ENCODE measurements around the gene AMD1. TPM values are rescaled to one million over a fixed set of nuclear protein-coding genes. Genes with fewer than 3 reads are reported as not detected.

Gene AMD1
- total and polyA plus RNA-seq, 10 of the 15 experiments (the other 5 are each of a cell fraction or from before 2014, with no cell fraction given) = 58.2 to 116 (median 79.3) TPM

GRCh38 chr6:110856296-110856695 is 18.3 kb upstream of the AMD1 start (continued):
- TF ChIP-seq ZBTB4 (CRISPR knock-in tag; IDR thresholded peaks at IDR 0.05) = no peak
- TF ChIP-seq ATF3 (IDR thresholded peaks at IDR 0.05; ENCODE audit: borderline replicate concordance, extremely low read depth, low read depth, low read length) = no peak
- TF ChIP-seq BHLHE40 (IDR thresholded peaks at IDR 0.05; ENCODE audit: borderline replicate concordance in 1 of 2, low read depth in 2 of 2, low read length in 1 of 2) = no peak
- TF ChIP-seq SMC3 (IDR thresholded peaks at IDR 0.05; ENCODE audit: borderline replicate concordance, low read length) = no peak
- TF ChIP-seq HDAC2 (IDR thresholded peaks at IDR 0.05) = no peak
- TF ChIP-seq USF1 (IDR thresholded peaks at IDR 0.05; ENCODE audit: borderline replicate concordance, extremely low read length, insufficient read depth, low read depth, low read length) = no peak
- TF ChIP-seq MTA3 (IDR thresholded peaks at IDR 0.05; ENCODE audit: borderline replicate concordance, low read length) = no peak

GRCh38 chr6:110858016-110858415 is 16.6 kb upstream of the AMD1 start:
- CTCF ChIA-PET = interaction anchor here (0.8 to 1.0 kb wide), 2 partner anchors 21 to 33 kb away, joined by 3 read pairs; no protein-coding TSS in a partner anchor
- Histone ChIP-seq H3K9ac (ENCODE audit: control insufficient read depth, insufficient read depth, low read length) (no peak overlapping the region), H3K27me3 (replicated peaks in 1 of 2; ENCODE audit: control insufficient read depth in 2 of 2, insufficient read depth in 2 of 2, low read length in 1 of 2) (no peaks in the 10 kb centered on the region), H3K4me3 (no peak overlapping the region), H2AFZ (ENCODE audit: control insufficient read depth, low read depth, low read length) (no peak overlapping the region), H3K27ac (ENCODE audit: control insufficient read depth, insufficient read depth) (no peak overlapping the region), H3K4me2 (ENCODE audit: control insufficient read depth, insufficient read depth) (no peak overlapping the region), H3K36me3 (ENCODE audit: control insufficient read depth in 2 of 2, insufficient read depth in 2 of 2, low read length in 1 of 2) (no peaks in the 10 kb centered on the region), H3K79me2 (ENCODE audit: control insufficient read depth, insufficient read depth, low read length) (no peaks in the 10 kb centered on the region), H4K20me1 (ENCODE audit: control insufficient read depth, insufficient read depth) (no peaks in the 10 kb centered on the region), H3K4me1 (ENCODE audit: control insufficient read depth, insufficient read depth, low read length) (peaks cover 8% of the 10 kb centered on the region), H3K9me3 (replicated peaks; ENCODE audit: control insufficient read depth, insufficient read depth, low read length) (no peaks in the 10 kb centered on the region; the same call in 2 of the 3 replicates)
- intact Hi-C loops (cut with micrococcal nuclease; ENCODE audit: unreplicated experiment) = no loop called here
- POLR2A ChIA-PET = no interaction called here
- FAIRE-seq = no peak
- WGBS (ENCODE audit: insufficient coverage, insufficient replicate concordance, low lambda C conversion rate, missing lambda C conversion rate) = 97% methylated on average over 21 of the region's 21 CpGs
- RAD21 ChIA-PET (ENCODE audit: unreplicated experiment) = interaction anchor here (1.2 kb wide), 1 partner anchor 9 kb away, joined by 4 read pairs; no protein-coding TSS in a partner anchor
- no TSS peak for BruUV-seq (replicated peaks)
- ATAC-seq = no peak
- in situ Hi-C loops (cut with MboI) = no loop called here
- SMC1A ChIA-PET (ENCODE audit: uncharacterized antibody, unreplicated experiment) = no interaction called here
- no peak for DNase-seq (ENCODE audit: low read depth, low spot score)
- no peak for TF ChIP-seq ZSCAN29 (IDR thresholded peaks at IDR 0.05)
- no peak for TF ChIP-seq CHD1 (IDR thresholded peaks at IDR 0.05; ENCODE audit: low read depth, low read length)
- TF ChIP-seq RAD51 (IDR thresholded peaks at IDR 0.05) = no peak
- no peak for TF ChIP-seq IRF5 (IDR thresholded peaks at IDR 0.05; ENCODE audit: borderline replicate concordance)
- no peak for TF ChIP-seq ZNF207 (IDR thresholded peaks at IDR 0.05; ENCODE audit: borderline replicate concordance)
- TF ChIP-seq HCFC1 (IDR thresholded peaks at IDR 0.05; ENCODE audit: low read length) = no peak
- TF ChIP-seq HDGF (IDR thresholded peaks at IDR 0.05) = no peak
- no peak for TF ChIP-seq NKRF (conservative IDR thresholded peaks at IDR 0.05)
- no peak for TF ChIP-seq SMC3 (IDR thresholded peaks at IDR 0.05; ENCODE audit: borderline replicate concordance, low read length)

All from GM12878 (cell line).